GM21737 (cell line): Measurements from ENCODE around the gene ZNF277.
"Not testable (repeated sequence)": the region's sequence is repeated elsewhere in the genome, so short reads cannot be mapped to it uniquely, and the experiment has no call there.

ENCODE experiments used
- ATAC-seq: cut with Tn5 transposase; IDR thresholded peaks from one replicate; pipeline ENCODE4 v1.9.1; 2021; ENCODE audit warnings: mild to moderate bottlenecking, moderate library complexity; ENCODE audit not compliant: unreplicated experiment

ZNF277 gene

DNA sequence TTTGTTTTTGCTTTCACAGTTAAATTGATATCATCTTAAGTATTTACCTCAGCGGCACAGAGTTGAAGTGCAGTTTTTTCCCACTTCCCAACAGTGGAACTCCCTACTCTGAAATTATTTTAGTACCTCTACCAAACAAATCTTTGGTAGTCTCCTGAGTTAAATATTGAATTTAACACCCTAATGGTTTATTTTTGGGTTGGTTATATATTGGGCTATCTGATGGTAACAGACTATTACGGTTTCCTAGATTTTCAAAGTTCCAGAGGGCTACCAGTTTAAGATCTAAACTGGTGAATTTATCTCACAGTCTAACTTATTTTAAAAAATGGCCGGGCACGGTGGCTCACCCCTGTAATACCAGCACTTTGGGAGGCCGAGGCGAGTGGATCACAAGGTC lies 1.3 kb downstream of the ZNF277 start:
- ATAC-seq = no peak

DNA sequence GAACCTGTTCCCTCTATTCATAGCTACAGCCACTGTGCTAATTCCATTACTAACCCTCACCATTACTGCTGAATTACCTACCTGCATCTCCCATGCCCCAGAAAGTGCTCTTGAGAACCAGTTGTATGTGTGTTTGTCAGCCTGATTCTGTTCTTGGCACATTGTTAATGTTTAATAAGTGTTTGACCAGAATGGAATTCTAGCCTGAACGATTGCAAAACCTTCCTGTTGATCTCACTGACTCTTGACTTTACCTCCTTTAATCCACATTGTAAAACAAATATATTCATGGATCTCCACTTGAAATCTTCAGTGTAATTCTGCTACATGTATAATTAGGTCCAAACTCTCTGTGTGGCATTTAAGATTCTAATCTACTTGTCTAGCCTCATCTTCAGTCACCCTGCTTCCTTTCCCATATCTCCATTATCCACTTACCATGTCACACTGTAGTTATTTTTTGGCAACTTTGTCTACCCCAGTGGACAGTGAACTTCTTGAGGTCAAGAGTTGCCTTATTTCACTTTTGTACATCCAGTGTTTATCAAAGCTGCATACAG lies 4.9 kb downstream of the ZNF277 start:
- no peak for ATAC-seq

DNA sequence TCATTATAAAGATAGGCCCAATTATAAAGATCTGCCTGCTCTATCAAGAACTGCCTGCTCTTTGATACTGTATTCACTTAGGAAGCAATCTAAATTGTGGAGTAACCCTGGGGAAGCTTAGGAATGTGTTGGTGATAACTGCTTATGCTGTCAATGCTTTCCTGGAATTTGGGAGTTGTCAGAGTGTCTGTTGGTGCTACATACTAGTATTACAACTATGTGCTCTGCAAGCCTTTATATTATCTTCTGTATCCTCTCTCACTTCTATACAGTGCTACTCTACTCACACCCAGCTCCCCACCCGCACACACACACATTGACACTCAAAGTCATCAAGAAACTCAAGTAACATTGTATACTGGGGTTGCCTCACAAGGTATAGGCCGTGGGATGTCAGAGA lies 6.1 kb downstream of the ZNF277 start:
- no peak for ATAC-seq

DNA sequence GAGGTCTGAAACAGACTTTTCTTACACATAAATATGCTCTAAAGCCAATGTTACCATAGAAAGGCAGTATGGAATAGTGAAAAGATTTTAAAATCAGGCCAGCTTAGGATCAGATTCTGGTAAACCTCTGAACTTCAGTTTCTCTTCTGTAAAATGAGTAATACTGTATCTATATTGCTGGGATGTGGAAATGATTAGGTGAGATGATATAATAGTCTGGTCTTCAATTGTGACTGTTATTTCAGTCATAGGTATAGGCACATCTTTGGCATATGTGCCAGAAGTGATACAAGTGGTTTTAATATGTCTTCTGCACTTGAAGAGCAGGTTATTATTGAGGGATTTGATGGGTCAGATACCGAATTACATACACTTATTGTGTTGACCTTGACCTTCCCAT lies 7.2 kb downstream of the ZNF277 start:
- no peak for ATAC-seq

DNA sequence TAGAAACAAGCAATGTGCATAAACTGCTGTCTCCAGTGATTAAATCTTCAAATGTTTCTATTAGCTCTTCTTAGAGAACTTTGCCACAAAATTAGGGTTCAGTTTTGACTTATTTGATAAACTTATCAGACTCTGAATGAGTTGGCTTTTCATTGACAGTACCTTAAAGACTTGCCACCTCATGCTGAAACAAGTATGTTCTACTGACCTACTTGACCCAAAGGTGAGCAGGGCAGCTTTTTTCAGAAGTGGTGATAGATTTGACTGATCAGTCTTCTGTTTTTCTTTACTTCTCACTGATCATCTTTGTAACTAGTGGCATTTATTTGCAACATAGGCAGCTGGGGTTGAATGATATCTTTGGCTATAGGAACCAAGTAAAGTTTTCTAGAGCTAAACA lies 7.8 kb downstream of the ZNF277 start:
- ATAC-seq = no peak

DNA sequence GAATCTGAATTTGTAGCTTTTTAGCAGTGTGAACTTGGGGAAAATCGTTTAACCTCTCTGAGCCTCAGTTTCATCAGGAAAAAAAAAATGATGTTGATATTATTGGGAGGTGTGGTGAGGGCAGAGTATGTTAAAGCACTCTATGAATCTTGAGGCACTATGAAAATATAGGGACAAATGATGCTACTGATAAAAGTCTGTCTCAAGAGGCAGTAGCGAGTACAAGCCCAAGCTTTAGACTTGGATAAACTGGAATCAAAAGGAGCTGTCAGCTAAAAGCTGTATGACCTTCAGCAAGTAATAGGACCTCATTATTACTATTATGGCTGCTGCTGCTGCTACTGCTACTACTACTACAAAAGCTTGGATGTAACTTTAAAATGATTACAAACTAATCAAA lies 8.4 kb downstream of the ZNF277 start:
- ATAC-seq = no peak

DNA sequence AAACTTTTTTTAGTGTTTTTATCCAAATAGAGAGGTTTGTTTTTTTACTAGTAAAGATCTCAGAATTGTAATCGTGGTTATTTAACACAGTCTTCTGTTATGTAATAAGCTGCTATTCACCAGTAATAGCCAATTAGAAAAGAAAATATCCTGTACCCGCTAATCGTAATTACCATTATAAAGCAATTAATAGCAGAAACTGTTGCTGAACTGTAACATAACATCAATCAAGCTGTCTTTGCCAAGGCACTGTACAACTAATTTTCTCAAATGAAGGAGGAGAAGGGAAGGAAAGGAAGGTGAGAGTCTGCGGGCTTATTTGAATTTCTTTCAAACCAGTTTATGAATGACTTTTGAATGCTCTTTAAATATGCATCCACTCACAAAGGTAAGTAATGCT lies 9.3 kb downstream of the ZNF277 start:
- no peak for ATAC-seq

DNA sequence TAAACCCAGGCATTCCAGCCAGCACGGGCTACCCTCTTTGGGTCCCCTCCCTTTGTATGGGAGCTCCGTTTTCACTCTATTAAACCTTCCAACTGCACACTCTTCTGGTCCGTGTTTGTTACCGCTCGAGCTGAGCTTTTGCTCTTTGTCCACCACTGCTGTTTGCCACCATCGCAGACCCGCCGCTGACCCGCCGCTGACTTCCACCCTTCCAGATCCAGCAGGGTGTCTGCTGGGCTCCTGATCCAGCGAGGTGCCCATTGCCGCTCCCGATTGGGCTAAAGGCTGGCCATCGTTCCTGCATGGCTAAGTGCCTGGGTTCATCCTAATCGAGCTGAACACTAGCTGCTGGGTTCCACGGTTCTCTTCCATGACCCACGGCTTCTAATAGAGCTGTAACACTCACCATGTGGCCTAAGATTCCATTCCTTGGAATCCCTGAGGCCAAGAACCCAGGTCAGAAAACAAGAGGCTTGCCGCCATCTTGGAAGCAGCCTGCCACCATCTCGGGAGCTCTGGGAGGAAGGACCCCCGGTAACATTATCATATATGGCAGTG lies 14.5 kb downstream of the ZNF277 start:
- no peak for ATAC-seq

DNA sequence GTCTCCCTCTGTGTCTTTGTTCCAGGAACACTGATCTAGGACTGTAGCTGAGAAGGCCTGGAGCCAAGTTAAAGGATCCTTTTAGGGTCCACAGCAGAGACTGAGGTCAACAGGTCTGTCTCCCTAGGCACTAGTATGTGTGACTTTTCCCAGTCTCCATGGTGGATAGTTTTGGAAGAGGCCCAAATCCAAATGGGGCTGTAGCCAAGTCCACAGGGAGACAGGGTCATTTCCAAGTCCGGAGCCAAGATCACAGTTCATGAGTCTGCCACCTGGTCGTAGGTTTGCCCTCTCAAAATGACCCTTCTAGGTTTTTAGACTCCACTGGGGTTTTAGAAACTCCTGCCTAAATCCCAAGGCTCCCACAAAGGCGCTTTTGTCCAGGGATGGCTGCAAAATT lies 16.8 kb downstream of the ZNF277 start:
- ATAC-seq = no peak

DNA sequence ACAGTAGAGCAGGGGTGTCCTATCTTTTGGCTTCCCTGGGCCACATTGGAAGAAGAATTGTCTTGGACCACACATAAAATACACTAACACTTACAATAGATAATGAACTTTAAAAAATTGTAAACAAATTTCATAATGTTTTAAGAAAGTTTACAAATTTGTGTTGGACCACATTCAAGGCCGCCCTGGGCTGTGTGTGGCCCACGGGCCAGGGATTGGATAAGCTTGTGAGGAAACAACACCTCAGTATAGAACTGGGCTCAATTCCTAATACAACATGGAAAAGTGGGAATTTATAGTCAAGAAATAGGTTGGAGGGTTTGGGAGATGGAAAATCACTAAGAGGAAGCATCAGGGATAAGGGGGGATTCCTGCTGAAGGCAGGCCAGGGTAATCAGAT lies 17.7 kb downstream of the ZNF277 start:
- ATAC-seq = no peak

DNA sequence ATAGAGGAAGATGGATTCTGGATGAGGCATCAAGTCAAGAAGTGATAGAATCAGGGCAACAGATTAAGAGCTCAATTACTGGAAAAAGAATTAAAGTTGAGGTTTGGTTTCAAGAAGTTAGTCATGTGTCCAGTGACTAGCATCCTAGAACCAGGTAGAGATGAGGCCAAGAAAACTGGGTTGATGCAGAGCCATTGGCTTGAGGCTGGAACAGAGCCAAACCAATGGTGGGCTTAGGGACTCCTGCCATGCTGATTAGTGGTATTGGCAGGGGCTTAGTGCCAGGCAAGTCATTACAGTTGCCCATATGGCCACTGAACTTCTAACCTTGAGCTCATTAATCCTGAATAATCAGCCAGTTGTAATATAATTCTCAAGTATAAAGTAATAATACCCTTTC lies 18.5 kb downstream of the ZNF277 start:
- ATAC-seq = no peak

DNA sequence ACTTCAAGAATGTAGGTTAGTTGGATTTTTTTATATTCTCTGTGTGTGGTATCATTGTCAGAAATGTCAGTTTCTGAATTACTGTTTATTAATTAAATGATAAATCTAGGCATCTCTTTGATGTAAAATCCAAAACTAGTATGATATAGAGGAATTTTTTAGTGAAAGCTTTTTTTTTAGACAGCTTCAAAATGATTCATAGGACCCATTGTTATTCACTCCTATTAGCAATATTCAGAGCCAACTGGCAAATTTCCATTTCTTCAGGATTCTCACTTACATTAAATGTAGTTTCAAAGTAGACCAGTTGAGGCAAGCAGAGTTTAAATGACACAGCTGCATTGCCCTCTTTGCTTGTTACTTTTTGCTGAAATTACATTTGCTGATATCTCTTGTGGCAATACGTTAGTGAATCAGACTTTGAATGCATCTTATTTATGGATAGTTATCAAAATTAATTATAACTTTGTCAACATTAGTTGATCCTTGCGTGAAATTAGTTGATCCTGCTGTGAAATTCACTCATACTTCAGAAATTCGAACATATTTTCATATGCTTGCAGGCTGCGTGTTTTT lies 20.3 kb downstream of the ZNF277 start:
- ATAC-seq = no peak

DNA sequence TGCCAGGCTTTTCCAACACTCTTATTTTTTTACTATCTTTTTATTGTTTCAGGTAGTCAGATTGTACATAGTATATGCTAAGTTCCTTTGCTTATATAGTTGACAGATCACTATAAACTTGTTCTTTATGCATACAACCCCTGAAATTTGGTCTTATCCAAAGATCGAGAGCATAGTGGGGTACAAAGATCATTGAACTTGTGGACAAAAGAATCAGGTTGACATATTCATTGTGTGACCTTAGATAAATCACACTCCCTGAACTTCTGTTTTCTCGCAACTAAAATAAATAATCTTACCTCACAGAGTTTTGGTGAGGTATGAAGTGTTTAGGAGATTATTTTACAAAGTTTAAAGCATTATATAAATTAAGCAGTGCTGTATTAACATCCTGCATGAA lies 22.1 kb downstream of the ZNF277 start:
- no peak for ATAC-seq

DNA sequence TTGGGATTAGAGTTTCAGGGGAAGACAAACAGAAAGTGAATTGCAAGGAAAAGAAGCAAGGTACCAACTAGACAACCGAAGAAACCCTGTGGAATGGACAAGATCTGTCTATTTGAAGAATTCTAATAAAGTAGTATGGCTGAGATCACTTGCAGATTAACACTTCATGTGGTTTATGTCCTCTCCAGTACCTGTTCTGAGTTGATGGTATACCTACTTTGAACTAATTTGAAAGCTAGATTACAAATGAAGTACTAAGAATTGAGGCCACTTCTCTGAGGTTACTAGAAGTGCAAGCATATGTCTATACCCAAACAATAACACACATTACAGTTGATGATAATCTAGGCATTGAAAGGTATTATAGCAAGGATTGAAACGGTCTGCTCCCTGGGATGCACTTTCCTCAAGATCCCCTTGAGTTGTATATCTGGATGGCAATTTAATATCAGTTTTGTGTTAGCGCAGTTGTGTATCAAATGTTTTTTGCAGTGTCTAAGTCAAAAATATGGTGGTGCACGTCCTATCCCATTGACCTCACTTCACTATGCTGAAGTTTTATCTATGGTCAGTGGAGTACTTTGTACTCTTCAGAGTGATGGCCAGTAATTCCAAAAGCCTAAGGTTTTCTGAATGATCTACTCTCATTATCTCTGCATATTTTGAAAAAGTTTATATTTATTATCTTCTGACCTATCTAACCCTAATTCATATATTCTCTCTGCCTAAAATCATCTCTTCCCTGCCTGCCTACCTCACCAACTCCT lies 25.9 kb downstream of the ZNF277 start:
- no peak for ATAC-seq

DNA sequence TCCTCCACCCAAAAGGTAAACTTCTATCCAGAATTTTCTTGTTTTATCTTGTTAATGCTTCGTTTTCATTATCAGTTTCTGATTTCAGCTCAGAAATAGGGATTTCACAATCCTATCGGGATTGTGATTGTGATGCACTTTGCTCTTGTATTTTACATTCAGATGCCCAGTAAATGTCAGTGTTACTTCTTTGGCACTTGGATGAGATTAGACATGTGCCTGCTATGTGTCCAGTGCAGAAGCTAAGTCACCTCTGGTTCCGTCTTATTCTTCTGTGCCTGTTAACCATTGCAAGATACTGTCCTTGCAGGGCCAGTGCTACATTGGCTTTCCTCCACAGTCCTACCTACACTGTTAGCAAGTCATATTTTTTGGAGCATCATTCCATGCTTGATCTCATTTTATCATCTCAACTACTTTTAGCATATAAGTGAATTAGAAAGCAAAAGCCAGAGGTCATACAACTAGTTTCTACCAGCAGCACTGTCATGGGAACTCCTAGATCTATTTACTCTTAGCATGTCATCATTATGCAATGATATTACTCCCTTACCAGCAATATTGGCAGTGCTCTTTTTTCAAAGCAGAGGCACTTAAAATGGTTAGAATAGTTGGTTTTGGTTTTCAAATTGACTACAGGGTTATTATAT lies 26.7 kb downstream of the ZNF277 start:
- ATAC-seq = no peak

DNA sequence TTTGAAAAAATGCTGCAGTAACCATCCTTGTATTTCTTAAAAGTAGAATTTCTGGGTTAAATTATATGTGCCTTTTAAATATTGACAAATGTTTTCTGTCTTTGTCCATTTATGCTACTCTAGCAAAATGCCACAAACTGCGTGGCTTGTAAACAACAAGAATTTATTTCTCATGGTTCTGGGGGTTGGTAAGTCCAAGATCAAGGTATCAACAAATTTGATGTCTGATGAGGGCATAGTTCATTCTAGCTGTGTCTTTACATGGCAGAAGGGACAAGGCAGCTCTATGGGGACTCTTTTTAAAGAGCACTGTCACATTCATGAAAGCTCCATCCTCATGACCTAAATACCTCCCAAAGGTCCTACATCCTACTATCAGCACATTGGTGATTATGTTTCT lies 27.7 kb downstream of the ZNF277 start:
- no peak for ATAC-seq

DNA sequence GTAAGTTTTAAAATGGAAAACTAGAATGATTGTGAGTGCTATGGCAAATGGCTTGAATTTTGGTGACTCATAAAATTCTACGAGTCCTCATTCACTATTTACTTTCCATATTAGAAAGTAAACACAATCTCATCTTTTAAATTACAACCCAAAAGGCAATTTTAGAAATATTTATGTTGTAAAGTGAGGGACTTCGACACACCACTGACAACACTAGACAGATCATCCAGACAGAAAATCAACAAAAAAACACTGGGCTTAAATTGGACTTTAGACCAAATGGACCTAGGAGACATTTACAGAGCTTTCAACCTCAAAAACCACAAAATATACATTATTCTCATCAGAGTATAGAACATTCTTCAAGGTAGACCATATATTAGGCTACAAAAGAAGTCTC lies 30.1 kb downstream of the ZNF277 start:
- no peak for ATAC-seq

DNA sequence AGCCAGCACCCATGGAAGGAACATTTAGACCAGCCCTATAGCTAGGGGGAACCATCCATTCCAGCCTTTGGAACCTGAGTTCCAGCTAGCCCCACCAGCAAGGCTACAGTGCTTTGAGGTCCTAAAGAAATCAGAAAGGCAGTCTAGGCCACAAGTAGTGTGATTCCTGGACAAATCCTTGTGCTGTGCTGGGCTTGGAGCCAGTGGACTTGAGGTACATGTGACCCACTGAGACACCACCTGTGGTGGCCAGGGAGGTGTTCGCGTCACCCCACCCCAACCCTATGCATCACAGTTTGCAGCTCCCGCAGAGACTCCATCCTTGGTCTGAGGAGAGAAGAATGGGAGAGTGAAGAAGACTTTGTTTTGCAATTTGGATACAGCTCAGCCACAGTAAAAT lies 31.8 kb downstream of the ZNF277 start:
- no peak for ATAC-seq

DNA sequence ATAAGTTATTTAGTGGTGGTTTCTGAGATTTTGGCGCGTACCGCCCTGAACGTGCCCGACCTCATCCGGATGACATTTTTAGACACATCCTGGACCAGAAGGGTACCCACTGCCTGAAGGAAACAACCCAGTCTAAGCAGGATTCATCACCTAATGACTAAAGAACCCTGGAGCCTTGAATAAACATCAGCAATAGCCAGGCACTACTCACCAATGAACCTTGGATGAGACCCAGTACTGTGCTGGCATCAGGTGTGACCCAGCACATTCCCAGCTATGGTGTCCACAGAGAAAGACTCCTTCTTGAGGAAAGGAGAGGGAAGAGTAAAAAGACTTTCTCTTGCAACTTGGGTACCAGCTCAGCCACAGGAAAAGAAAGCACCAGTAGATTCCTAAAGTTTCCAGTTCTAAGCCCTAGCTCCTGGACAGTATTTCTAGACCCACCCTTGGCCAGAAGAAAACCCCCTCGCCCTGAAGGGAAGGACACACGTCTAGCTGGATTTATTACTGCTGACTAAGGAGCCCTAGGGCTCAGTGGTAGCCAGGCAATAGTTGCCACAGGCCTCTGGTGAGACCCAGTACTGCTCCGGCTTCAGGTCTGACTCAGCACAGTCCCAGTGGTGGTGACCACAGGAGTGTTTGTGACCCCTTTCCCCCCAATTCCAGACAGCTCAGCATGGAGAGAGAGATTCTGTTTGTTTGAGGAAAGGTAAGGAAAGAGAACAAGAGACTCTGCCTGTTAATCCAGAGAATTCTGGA lies 32.5 kb downstream of the ZNF277 start:
- no peak for ATAC-seq

DNA sequence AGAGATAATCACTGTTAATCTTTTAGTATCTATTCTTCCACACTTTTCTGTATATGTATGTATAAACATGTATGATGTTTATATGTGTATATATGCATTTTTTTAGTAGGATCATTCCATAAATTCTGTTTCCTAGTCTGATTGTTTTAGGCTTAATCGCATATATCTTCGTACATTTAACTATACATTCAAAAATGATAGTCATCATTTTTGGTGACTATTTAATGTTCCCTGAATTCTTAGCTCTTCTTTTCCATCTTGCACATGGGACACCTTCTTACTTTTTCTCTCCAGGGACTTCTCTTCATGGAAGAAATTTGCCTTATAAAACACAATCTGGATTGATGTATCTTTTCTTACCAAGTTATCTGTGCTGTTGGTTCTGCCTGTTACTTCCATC lies 42.1 kb downstream of the ZNF277 start:
- no peak for ATAC-seq

DNA sequence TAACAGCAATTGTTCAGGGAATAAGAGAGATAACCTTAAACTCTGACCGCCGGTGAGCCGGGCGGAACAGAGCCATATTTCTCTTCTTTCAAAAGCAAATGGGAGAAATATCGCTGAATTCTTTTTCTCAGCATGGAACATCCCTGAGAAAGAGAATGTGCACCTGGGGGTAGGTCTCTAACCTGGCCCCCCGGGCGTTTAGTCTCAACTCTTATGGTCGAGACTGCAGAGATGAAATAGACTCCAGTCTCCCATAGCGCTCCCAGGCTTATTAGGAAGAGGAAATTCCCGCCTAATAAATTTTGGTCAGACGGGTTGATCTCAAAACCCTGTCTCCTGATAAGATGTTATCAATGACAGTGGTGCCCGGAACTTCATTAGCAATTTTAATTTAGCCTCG lies 43.5 kb downstream of the ZNF277 start:
- ATAC-seq = not testable (repeated sequence)
